Vagina (tissue), 2 donors: ENCODE results near the gene LRRC42. TPM values are rescaled to one million over a fixed set of nuclear protein-coding genes. Genes with fewer than 3 reads are reported as not detected.

ENCODE experiments used
- DNase-seq, 2 donors: peaks; one replicate each; pipeline ENCODE4 v3.0.0-alpha.2; 2017; ENCODE audit errors: extremely low spot score in 2 of 2
- H3K27ac ChIP-seq: fragments of 200-600 bp; sonication (generic); one replicate; pipeline ENCODE4 v1.5.1; 2019
- H3K27me3 ChIP-seq: fragments of 200-600 bp; sonication (generic); one replicate; pipeline ENCODE4 v1.5.1; 2019
- H3K36me3 ChIP-seq, 2 donors: fragments of 200-600 bp; sonication (generic); one replicate each; pipeline ENCODE4 v1.5.1; 2017 to 2019
- H3K4me1 ChIP-seq: fragments of 200-600 bp; sonication (generic); one replicate; pipeline ENCODE4 v1.5.1; 2019
- H3K4me3 ChIP-seq, 2 donors: fragments of 200-600 bp; sonication (generic); 1 replicate in 1 of 2; 2 replicates in 1 of 2; pipeline ENCODE4 v1.5.1; 2016 to 2019
- H3K9me3 ChIP-seq: fragments of 200-600 bp; sonication (generic); one replicate; pipeline ENCODE4 v1.5.1; 2019
- CTCF ChIP-seq, 3 experiments: fragments of 450-650 bp in 2 of 3; fragments of 200-600 bp in 1 of 3; sonication (generic) in 1 of 3; IDR thresholded peaks; one replicate each; pipeline ENCODE4 v1.5.1; 2017 to 2019; ENCODE audit warnings: antibody characterized with exemption in 3 of 3, mild to moderate bottlenecking in 2 of 3, moderate library complexity in 2 of 3
- POLR2A ChIP-seq, 2 donors: fragments of 450-650 bp; IDR thresholded peaks; one replicate each; pipeline ENCODE4 v1.6.1; 2017; ENCODE audit warnings: antibody characterized with exemption in 2 of 2, mild to moderate bottlenecking in 2 of 2, moderate library complexity in 2 of 2
- POLR2AphosphoS5 ChIP-seq, 2 donors: sonication (generic); formaldehyde crosslinking; IDR thresholded peaks; one replicate each; pipeline ENCODE4 v1.9.0; 2017; ENCODE audit warnings: antibody characterized with exemption in 2 of 2, mild to moderate bottlenecking in 2 of 2, low read depth in 1 of 2; ENCODE audit not compliant: insufficient read depth in 1 of 2
- intact Hi-C: fragments of 100-400 bp; cut with DNase I; formaldehyde crosslinking; loops from one replicate; pipeline ENCODE4 v1.15.1; 2023
- total RNA-seq: library from RNA; depleted of rRNA; stranded (reverse); fragments of >200 nt; gene quantifications from one replicate; pipeline ENCODE4 v1.2.3, GENCODE V29; 2016

LRRC42 gene
- total RNA-seq, 1 donor from 2014 or later: 31.7 TPM

GRCh38 chr1:54012863-54013262 is 66.7 kb downstream of the LRRC42 start:
- TF ChIP-seq POLR2AphosphoS5 (IDR thresholded peaks at IDR 0.05; ENCODE audit: insufficient read depth in 1 of 2, low read depth in 1 of 2): no peak
- TF ChIP-seq CTCF (IDR thresholded peaks at IDR 0.05): no peak
- no peak for TF ChIP-seq POLR2A (IDR thresholded peaks at IDR 0.05)
- no peaks in the 10 kb centered on the region for H3K9me3 ChIP-seq
- H3K4me3 ChIP-seq: no peak overlapping the region
- intact Hi-C loops: no loop called here
- DNase-seq: no peak
- H3K27ac ChIP-seq: no peak overlapping the region
- no peaks in the 10 kb centered on the region for H3K27me3 ChIP-seq
- no peaks in the 10 kb centered on the region for H3K36me3 ChIP-seq
- no peaks in the 10 kb centered on the region for H3K4me1 ChIP-seq

- H3K27me3 ChIP-seq: no peaks in the 10 kb centered on the region
- DNase-seq: no peak
- H3K9me3 ChIP-seq: no peaks in the 10 kb centered on the region
- no peak overlapping the region for H3K27ac ChIP-seq
- TF ChIP-seq POLR2A (IDR thresholded peaks at IDR 0.05) (no peak), CTCF (IDR thresholded peaks at IDR 0.05) (no peak)
- no peaks in the 10 kb centered on the region for H3K4me1 ChIP-seq
- no peak overlapping the region for H3K4me3 ChIP-seq
- no peaks in the 10 kb centered on the region for H3K36me3 ChIP-seq
- intact Hi-C loops: no loop called here
Observed at GRCh38 chr1:54013393-54014008, 67.4 kb downstream of the LRRC42 start.

GRCh38 chr1:54014009-54014629 is 68.0 kb downstream of the LRRC42 start:
- Histone ChIP-seq H3K27me3 (no peaks in the 10 kb centered on the region), H3K4me3 (no peak overlapping the region), H3K27ac (no peak overlapping the region), H3K4me1 (no peaks in the 10 kb centered on the region), H3K9me3 (no peaks in the 10 kb centered on the region), H3K36me3 (no peaks in the 10 kb centered on the region)
- DNase-seq: no peak
- intact Hi-C loops: no loop called here
- TF ChIP-seq POLR2AphosphoS5 (IDR thresholded peaks at IDR 0.05; ENCODE audit: insufficient read depth in 1 of 2, low read depth in 1 of 2) (no peak), POLR2A (IDR thresholded peaks at IDR 0.05) (no peak), CTCF (IDR thresholded peaks at IDR 0.05) (no peak)

GRCh38 chr1:54016343-54017282 is 70.5 kb downstream of the LRRC42 start:
- Histone ChIP-seq H3K4me3 (no peak overlapping the region), H3K4me1 (no peaks in the 10 kb centered on the region), H3K36me3 (no peaks in the 10 kb centered on the region), H3K27me3 (no peaks in the 10 kb centered on the region), H3K27ac (no peak overlapping the region), H3K9me3 (no peaks in the 10 kb centered on the region)
- DNase-seq: no peak
- TF ChIP-seq POLR2AphosphoS5 (IDR thresholded peaks at IDR 0.05; ENCODE audit: insufficient read depth in 1 of 2, low read depth in 1 of 2) (no peak), POLR2A (IDR thresholded peaks at IDR 0.05) (no peak), CTCF (IDR thresholded peaks at IDR 0.05) (no peak)
- intact Hi-C loops: no loop called here

Other genes with a start within 250 kb of the LRRC42 start
- gene GLIS1, start 207.2 kb upstream of the LRRC42 start, total RNA-seq: 1.2 TPM
- 12.3 TPM for gene NDC1, start 108.1 kb upstream of the LRRC42 start, total RNA-seq
- gene YIPF1, start 56.6 kb upstream of the LRRC42 start, total RNA-seq: 22.1 TPM
- not detected for gene DIO1, start 52.2 kb upstream of the LRRC42 start, total RNA-seq
- gene IFT25, start 651 bp upstream of the LRRC42 start, total RNA-seq: 19.4 TPM
- gene LDLRAD1, start 71.8 kb downstream of the LRRC42 start, total RNA-seq: not detected
- gene TMEM59, start 106.9 kb downstream of the LRRC42 start, total RNA-seq: 113 TPM
- 4.7 TPM for gene TCEANC2, start 107.3 kb downstream of the LRRC42 start, total RNA-seq
- gene CDCP2, start 206.7 kb downstream of the LRRC42 start, total RNA-seq: not detected